Measurements from ENCODE around the gene ARSK. TPM values are rescaled to one million over a fixed set of nuclear protein-coding genes. Genes with fewer than 3 reads are reported as not detected.

Gene ARSK
- polyA plus RNA-seq, 1 of the 3 experiments (the other 2 are of a cell fraction) = 5.6 TPM

- DNase-seq = no peak
- no peaks in the 10 kb centered on the region for H4K20me1 ChIP-seq (ENCODE audit: insufficient read depth)
- no peaks in the 10 kb centered on the region for H3F3A ChIP-seq (replicated peaks; ENCODE audit: insufficient read depth)
- H3K4me3 ChIP-seq (ENCODE audit: low read depth in 2 of 2, low read length in 1 of 2) = no peak overlapping the region
- no peak overlapping the region for H3K4me2 ChIP-seq
- H3K27me3 ChIP-seq (ENCODE audit: insufficient read depth) = no peaks in the 10 kb centered on the region
- no peak overlapping the region for H3K9ac ChIP-seq
- WGBS (ENCODE audit: low lambda C conversion rate) = 84% methylated on average over 1 of the region's 1 CpG
- TF ChIP-seq MAX (IDR thresholded peaks at IDR 0.05; ENCODE audit: low read depth) = no peak
- ChIA-PET CTCF (no interaction called here), POLR2A (no interaction called here)
- no peaks in the 10 kb centered on the region for H3K9me3 ChIP-seq
- H3K4me1 ChIP-seq (ENCODE audit: control insufficient read depth in 1 of 2, insufficient read depth in 2 of 2, low read depth in 1 of 2, low read length in 1 of 2) = peaks cover 0 to 5% of the 10 kb centered on the region in 2 experiments; a peak in 1 of 4 replicates
- no peaks in the 10 kb centered on the region for H3K36me3 ChIP-seq (replicated peaks in 1 of 2; ENCODE audit: control insufficient read depth in 1 of 2, insufficient read depth in 2 of 2, low read length in 1 of 2)
- H3K27ac ChIP-seq (ENCODE audit: low read depth in 2 of 2, low read length in 1 of 2) = no peak overlapping the region
- H3K9me2 ChIP-seq = no peaks in the 10 kb centered on the region
- no peak overlapping the region for H2AFZ ChIP-seq (ENCODE audit: low read depth)
- no peaks in the 10 kb centered on the region for H3K79me2 ChIP-seq (ENCODE audit: insufficient read depth)
These were observed 71.8 kb downstream of the ARSK start for GRCh38 chr5:95626701-95627100.

- Histone ChIP-seq H3K4me1 (ENCODE audit: control insufficient read depth in 1 of 2, insufficient read depth in 2 of 2, low read depth in 1 of 2, low read length in 1 of 2) (peaks cover 0 to 5% of the 10 kb centered on the region in 2 experiments; a peak in 1 of 4 replicates), H3K27ac (ENCODE audit: low read depth in 2 of 2, low read length in 1 of 2) (no peak overlapping the region), H3K9ac (no peak overlapping the region), H3K4me3 (ENCODE audit: low read depth in 2 of 2, low read length in 1 of 2) (no peak overlapping the region), H3K9me3 (no peaks in the 10 kb centered on the region), H3F3A (replicated peaks; ENCODE audit: insufficient read depth) (no peaks in the 10 kb centered on the region), H3K79me2 (ENCODE audit: insufficient read depth) (no peaks in the 10 kb centered on the region), H3K4me2 (no peak overlapping the region), H3K27me3 (ENCODE audit: insufficient read depth) (no peaks in the 10 kb centered on the region), H3K36me3 (replicated peaks in 1 of 2; ENCODE audit: control insufficient read depth in 1 of 2, insufficient read depth in 2 of 2, low read length in 1 of 2) (no peaks in the 10 kb centered on the region), H2AFZ (ENCODE audit: low read depth) (no peak overlapping the region), H4K20me1 (ENCODE audit: insufficient read depth) (no peaks in the 10 kb centered on the region), H3K9me2 (no peaks in the 10 kb centered on the region)
- DNase-seq = no peak
- TF ChIP-seq IRF3 (IDR thresholded peaks at IDR 0.05; ENCODE audit: low read depth, low read length) (no peak), RXRA (IDR thresholded peaks at IDR 0.05; ENCODE audit: borderline replicate concordance, low read depth) (no peak), USF2 (IDR thresholded peaks at IDR 0.05; ENCODE audit: borderline replicate concordance, low read depth, low read length) (no peak), NFIC (IDR thresholded peaks at IDR 0.05; ENCODE audit: borderline replicate concordance) (no peak), MAX (IDR thresholded peaks at IDR 0.05; ENCODE audit: low read depth) (no peak), EP300 (IDR thresholded peaks at IDR 0.05; ENCODE audit: borderline replicate concordance in 1 of 2, low read depth in 1 of 2, low read length in 1 of 2) (no peak), SIN3A (IDR thresholded peaks at IDR 0.05; ENCODE audit: borderline replicate concordance, low read depth, low read length) (no peak), YY1 (IDR thresholded peaks at IDR 0.05; ENCODE audit: low read depth) (no peak), RAD21 (IDR thresholded peaks at IDR 0.05; ENCODE audit: low read length) (no peak), SMC3 (IDR thresholded peaks at IDR 0.05; ENCODE audit: low read depth, low read length) (no peak), TEAD4 (IDR thresholded peaks at IDR 0.05; ENCODE audit: borderline replicate concordance, insufficient read depth) (no peak), JUND (IDR thresholded peaks at IDR 0.05) (no peak)
- 54% methylated on average over 4 of the region's 4 CpGs for WGBS (ENCODE audit: low lambda C conversion rate)
- CTCF ChIA-PET = interaction anchor here (0.6 to 2.1 kb wide), 4 partner anchors 16 to 304 kb away, joined by 3 to 9 read pairs (median 4); no protein-coding TSS in a partner anchor
- POLR2A ChIA-PET = no interaction called here
These were observed 73.3 kb downstream of the ARSK start for GRCh38 chr5:95627971-95628810.

Measured in SK-N-SH (cell line).